K562 (cell line): ENCODE results near the gene TXNDC15. TPM values are rescaled to one million over a fixed set of nuclear protein-coding genes. Genes with fewer than 3 reads are reported as not detected.
A peak's percentile ranks its signal among the peaks of the same experiment; 100 is the strongest.

ENCODE experiments used
- CBX2 ChIP-seq: fragments of 200-600 bp; sonication (generic); IDR thresholded peaks from one replicate; pipeline ENCODE4 v1.6.1; 2012; ENCODE audit warnings: mild to moderate bottlenecking, low read length, inconsistent platforms; ENCODE audit not compliant: insufficient read depth, poor library complexity, severe bottlenecking
- CREBBP ChIP-seq: IDR thresholded peaks from one replicate; pipeline ENCODE4 v1.6.1; 2012; ENCODE audit warnings: low read depth, mild to moderate bottlenecking, control low read depth, inconsistent platforms, low read length
- DMBX1 ChIP-seq: fragments of 250-450 bp; sonication (Bioruptor Pico); IDR thresholded peaks from 2 replicates; pipeline ENCODE4 v1.8.0; 2022; ENCODE audit warnings: inconsistent platforms, mild to moderate bottlenecking, moderate library complexity, borderline replicate concordance
- HNRNPLL ChIP-seq: fragments of 200-400 bp; formaldehyde crosslinking; IDR thresholded peaks from 2 replicates; pipeline ENCODE4 v1.6.1; 2017; ENCODE audit warnings: low read length, low read depth, mild to moderate bottlenecking; ENCODE audit not compliant: poor library complexity, severe bottlenecking
- IFI16 ChIP-seq: fragments of 250-450 bp; sonication (Bioruptor Pico); IDR thresholded peaks from 2 replicates; pipeline ENCODE4 v2.1.2; 2022; ENCODE audit warnings: mild to moderate bottlenecking, inconsistent platforms
- MED1 ChIP-seq: sonication (generic); formaldehyde crosslinking; IDR thresholded peaks from 2 replicates; pipeline ENCODE4 v1.8.1; 2023; ENCODE audit warnings: missing genetic modification reagents, borderline replicate concordance
- POLR2A ChIP-seq: fragments of 450-650 bp; conservative IDR thresholded peaks from 2 replicates; pipeline ENCODE4 v1.6.1; 2016
- TBP ChIP-seq: optimal IDR thresholded peaks from 2 replicates; pipeline ENCODE3; 2011; ENCODE audit warnings: low read depth, low read length, improper control_type of control experiment
- TCF7 ChIP-seq: sonication (generic); IDR thresholded peaks from 2 replicates; pipeline ENCODE4 v1.6.1; 2016; ENCODE audit warnings: antibody characterized with exemption, borderline replicate concordance
- TEAD2 ChIP-seq: fragments of 450-650 bp; IDR thresholded peaks from 2 replicates; pipeline ENCODE4 v1.6.1; 2016; ENCODE audit warnings: missing genetic modification characterization, control low read depth, missing compliant biosample characterization
- ZEB2 ChIP-seq: fragments of 450-650 bp; IDR thresholded peaks from 2 replicates; pipeline ENCODE4 v1.6.1; 2016
- ZNF232 ChIP-seq: sonication (generic); formaldehyde crosslinking; IDR thresholded peaks from 2 replicates; pipeline ENCODE4 v1.8.0; 2022; ENCODE audit warnings: mild to moderate bottlenecking, missing genetic modification reagents
- ZNF584 ChIP-seq: fragments of 200-800 bp; sonication (Bioruptor generic); IDR thresholded peaks from 2 replicates; pipeline ENCODE4 v1.6.1; 2016; ENCODE audit warnings: low read depth, mild to moderate bottlenecking, missing genetic modification characterization, missing compliant biosample characterization
- ZNF830 ChIP-seq: fragments of 250-450 bp; sonication (Bioruptor Pico); IDR thresholded peaks from 2 replicates; pipeline ENCODE4 v1.5.0; 2021; ENCODE audit warnings: mild to moderate bottlenecking
- polyA plus RNA-seq, 8 experiments: library from polyadenylated mRNA; depleted of rRNA in 4 of 8; stranded (reverse) in 5 of 8; unstranded in 3 of 8; fragments of >200 nt; fragmentation: Nextera tagmentation in 2 of 8; fragmentation: Illumina TruSeq in 1 of 8; extraction: Ambion mirVana in 2 of 8; extraction: Trizol in 1 of 8; gene quantifications; 2 replicates each; pipeline versions ENCODE4 v1.2.1 to v1.2.3, GENCODE V29; 2011 to 2014; ENCODE audit warnings: inconsistent platforms in 1 of 8, missing spikeins in 1 of 8
- total RNA-seq, 7 experiments: library from RNA; depleted of rRNA in 6 of 7; stranded (reverse); fragments of >200 nt in 6 of 7; fragmentation: Illumina TruSeq in 2 of 7; extraction: Trizol in 2 of 7; gene quantifications; 2 replicates each; pipeline versions ENCODE4 v1.2.1 to v1.2.3, GENCODE V29; 2011 to 2021; ENCODE audit warnings: low replicate concordance in 1 of 7
- TF ChIP-seq, protein P1 (sequence below), 3 experiments: fragments of 200-800 bp in 1 of 3; fragments of 250-450 bp in 1 of 3; fragments of 450-650 bp in 1 of 3; sonication (Bioruptor Pico) in 1 of 3; sonication (Bioruptor generic) in 1 of 3; formaldehyde crosslinking in 1 of 3; IDR thresholded peaks; 2 replicates each; pipeline versions ENCODE4 v1.6.1 to v1.8.0; 2016 to 2022; ENCODE audit warnings: mild to moderate bottlenecking in 2 of 3, missing genetic modification characterization in 2 of 3, missing compliant biosample characterization in 1 of 3, moderate library complexity in 1 of 3
- TF ChIP-seq, protein P2 (sequence below): IDR thresholded peaks from 3 replicates; pipeline ENCODE4 v1.6.1; 2011; ENCODE audit warnings: borderline replicate concordance, mild to moderate bottlenecking, moderate library complexity; ENCODE audit not compliant: insufficient read length; ENCODE audit errors: extremely low read depth
- TF ChIP-seq, protein P3 (sequence below): fragments of 250-450 bp; sonication (Bioruptor Pico); IDR thresholded peaks from 2 replicates; pipeline ENCODE4 v1.8.0; 2022; ENCODE audit warnings: inconsistent platforms
- TF ChIP-seq, protein P4 (sequence below): fragments of 450-650 bp; formaldehyde crosslinking; IDR thresholded peaks from 2 replicates; pipeline ENCODE4 v1.4.0; 2022; ENCODE audit warnings: mild to moderate bottlenecking, moderate library complexity

Gene TXNDC15
- total and polyA plus RNA-seq, 9 of the 15 experiments (the other 6 are each of a cell fraction or from before 2014, with no cell fraction given) = 3.0 to 15.4 (median 12.3) TPM

DNA sequence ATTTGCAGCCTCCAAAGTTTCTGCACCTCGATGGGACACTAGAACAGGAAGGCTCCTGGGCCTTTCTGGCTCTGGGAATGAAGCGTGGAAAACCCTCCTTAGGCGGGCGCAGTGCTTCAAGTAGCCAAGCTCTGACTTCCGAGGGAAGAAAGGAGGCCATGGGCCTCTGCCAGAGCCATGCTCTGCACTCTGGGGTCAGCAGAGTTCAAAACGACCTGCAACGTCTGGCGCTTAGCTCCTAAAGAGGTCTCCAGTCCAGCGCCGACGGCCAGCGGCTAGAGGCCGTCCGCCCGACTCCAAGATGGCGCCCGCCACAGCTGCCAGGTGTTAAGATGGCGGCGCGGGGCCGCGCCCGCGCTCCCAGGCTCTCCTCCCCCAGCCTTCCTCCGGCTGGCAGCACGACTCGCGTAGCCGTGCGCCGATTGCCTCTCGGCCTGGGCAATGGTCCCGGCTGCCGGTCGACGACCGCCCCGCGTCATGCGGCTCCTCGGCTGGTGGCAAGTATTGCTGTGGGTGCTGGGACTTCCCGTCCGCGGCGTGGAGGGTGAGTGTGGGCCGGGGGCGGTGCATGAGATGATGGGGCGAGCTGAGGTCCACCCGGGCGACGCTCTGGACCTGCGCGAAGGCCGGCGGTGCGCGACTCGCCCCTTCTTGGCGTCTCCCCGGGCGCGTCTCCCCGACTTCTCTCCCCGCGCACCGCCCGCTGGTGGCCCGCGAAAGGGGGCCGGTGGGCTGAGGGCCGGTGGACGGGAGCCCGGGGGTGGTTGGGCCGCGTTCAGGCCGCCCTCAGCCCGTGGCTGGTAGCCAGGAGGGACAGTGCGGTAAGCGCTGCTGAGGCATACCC is at the start of gene TXNDC15 (continued):
- TF ChIP-seq, protein P1, sequence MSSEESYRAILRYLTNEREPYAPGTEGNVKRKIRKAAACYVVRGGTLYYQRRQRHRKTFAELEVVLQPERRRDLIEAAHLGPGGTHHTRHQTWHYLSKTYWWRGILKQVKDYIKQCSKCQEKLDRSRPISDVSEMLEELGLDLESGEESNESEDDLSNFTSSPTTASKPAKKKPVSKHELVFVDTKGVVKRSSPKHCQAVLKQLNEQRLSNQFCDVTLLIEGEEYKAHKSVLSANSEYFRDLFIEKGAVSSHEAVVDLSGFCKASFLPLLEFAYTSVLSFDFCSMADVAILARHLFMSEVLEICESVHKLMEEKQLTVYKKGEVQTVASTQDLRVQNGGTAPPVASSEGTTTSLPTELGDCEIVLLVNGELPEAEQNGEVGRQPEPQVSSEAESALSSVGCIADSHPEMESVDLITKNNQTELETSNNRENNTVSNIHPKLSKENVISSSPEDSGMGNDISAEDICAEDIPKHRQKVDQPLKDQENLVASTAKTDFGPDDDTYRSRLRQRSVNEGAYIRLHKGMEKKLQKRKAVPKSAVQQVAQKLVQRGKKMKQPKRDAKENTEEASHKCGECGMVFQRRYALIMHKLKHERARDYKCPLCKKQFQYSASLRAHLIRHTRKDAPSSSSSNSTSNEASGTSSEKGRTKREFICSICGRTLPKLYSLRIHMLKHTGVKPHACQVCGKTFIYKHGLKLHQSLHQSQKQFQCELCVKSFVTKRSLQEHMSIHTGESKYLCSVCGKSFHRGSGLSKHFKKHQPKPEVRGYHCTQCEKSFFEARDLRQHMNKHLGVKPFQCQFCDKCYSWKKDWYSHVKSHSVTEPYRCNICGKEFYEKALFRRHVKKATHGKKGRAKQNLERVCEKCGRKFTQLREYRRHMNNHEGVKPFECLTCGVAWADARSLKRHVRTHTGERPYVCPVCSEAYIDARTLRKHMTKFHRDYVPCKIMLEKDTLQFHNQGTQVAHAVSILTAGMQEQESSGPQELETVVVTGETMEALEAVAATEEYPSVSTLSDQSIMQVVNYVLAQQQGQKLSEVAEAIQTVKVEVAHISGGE (CRISPR knock-in tag; IDR thresholded peaks at IDR 0.05) = peak in 1 of 3 experiments; percentile 70; a peak in 2 of 6 replicates
- TF ChIP-seq HNRNPLL (peak; percentile 70), DMBX1 (CRISPR knock-in tag) (peak; percentile 70), ZNF830 (CRISPR knock-in tag) (no peak), CREBBP (no peak), ZNF232 (CRISPR knock-in tag) (no peak), ZNF584 (CRISPR knock-in tag) (peak; percentile 66; the same call in 1 of the 2 replicates), IFI16 (CRISPR knock-in tag) (no peak), POLR2A (peak; percentile 88), CBX2 (no peak), MED1 (CRISPR knock-in tag) (peak; percentile 84; the same call in 1 of the 2 replicates), TCF7 (no peak), ZEB2 (no peak), TBP (peak; percentile 94), TEAD2 (tag) (no peak)
- TF ChIP-seq, protein P2, sequence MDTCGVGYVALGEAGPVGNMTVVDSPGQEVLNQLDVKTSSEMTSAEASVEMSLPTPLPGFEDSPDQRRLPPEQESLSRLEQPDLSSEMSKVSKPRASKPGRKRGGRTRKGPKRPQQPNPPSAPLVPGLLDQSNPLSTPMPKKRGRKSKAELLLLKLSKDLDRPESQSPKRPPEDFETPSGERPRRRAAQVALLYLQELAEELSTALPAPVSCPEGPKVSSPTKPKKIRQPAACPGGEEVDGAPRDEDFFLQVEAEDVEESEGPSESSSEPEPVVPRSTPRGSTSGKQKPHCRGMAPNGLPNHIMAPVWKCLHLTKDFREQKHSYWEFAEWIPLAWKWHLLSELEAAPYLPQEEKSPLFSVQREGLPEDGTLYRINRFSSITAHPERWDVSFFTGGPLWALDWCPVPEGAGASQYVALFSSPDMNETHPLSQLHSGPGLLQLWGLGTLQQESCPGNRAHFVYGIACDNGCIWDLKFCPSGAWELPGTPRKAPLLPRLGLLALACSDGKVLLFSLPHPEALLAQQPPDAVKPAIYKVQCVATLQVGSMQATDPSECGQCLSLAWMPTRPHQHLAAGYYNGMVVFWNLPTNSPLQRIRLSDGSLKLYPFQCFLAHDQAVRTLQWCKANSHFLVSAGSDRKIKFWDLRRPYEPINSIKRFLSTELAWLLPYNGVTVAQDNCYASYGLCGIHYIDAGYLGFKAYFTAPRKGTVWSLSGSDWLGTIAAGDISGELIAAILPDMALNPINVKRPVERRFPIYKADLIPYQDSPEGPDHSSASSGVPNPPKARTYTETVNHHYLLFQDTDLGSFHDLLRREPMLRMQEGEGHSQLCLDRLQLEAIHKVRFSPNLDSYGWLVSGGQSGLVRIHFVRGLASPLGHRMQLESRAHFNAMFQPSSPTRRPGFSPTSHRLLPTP = no peak
- TF ChIP-seq, protein P3, sequence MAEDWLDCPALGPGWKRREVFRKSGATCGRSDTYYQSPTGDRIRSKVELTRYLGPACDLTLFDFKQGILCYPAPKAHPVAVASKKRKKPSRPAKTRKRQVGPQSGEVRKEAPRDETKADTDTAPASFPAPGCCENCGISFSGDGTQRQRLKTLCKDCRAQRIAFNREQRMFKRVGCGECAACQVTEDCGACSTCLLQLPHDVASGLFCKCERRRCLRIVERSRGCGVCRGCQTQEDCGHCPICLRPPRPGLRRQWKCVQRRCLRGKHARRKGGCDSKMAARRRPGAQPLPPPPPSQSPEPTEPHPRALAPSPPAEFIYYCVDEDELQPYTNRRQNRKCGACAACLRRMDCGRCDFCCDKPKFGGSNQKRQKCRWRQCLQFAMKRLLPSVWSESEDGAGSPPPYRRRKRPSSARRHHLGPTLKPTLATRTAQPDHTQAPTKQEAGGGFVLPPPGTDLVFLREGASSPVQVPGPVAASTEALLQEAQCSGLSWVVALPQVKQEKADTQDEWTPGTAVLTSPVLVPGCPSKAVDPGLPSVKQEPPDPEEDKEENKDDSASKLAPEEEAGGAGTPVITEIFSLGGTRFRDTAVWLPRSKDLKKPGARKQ (CRISPR knock-in tag) = no peak
- TF ChIP-seq, protein P4, sequence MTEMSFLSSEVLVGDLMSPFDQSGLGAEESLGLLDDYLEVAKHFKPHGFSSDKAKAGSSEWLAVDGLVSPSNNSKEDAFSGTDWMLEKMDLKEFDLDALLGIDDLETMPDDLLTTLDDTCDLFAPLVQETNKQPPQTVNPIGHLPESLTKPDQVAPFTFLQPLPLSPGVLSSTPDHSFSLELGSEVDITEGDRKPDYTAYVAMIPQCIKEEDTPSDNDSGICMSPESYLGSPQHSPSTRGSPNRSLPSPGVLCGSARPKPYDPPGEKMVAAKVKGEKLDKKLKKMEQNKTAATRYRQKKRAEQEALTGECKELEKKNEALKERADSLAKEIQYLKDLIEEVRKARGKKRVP = no peak
